ENCODE data around the gene CWC15.
"Not testable (repeated sequence)": the region's sequence is repeated elsewhere in the genome, so short reads cannot be mapped to it uniquely, and the experiment has no call there.

Gene CWC15

GRCh38 chr11:94913718-94914394 is 59.5 kb downstream of the CWC15 start:
- DNase-seq (ENCODE audit: low spot score), result not testable (repeated sequence)

GRCh38 chr11:94912806-94913205 is 60.5 kb downstream of the CWC15 start:
- no peak for DNase-seq (ENCODE audit: low spot score)

Measured in cerebellar cortex (tissue), 1 donor.